OCI-M1 (cell line): ENCODE data around the gene TMEM202.
A peak's percentile ranks its signal among the peaks of the same experiment; 100 is the strongest.
"Not testable (repeated sequence)": the region's sequence is repeated elsewhere in the genome, so short reads cannot be mapped to it uniquely, and the experiment has no call there.

Experiments
- DNase-seq: peaks from one replicate; lab custom pipeline; 2025; lab: John Stamatoyannopoulos, UW

The TMEM202 gene

GRCh38 chr15:72397796-72398588, at the start of gene TMEM202:
Gene TMEM202 (plus strand): TSS chr15:72398305. CDS start chr15:72398327, 22 bp downstream.
- DNase-seq = no peak

- no peak for DNase-seq
Measured at GRCh38 chr15:72353266-72353665, 44.8 kb upstream of the TMEM202 start.

GRCh38 chr15:72354496-72354895, 43.6 kb upstream of the TMEM202 start:
- DNase-seq = no peak

GRCh38 chr15:72358121-72358520, 40.0 kb upstream of the TMEM202 start:
- DNase-seq = no peak

GRCh38 chr15:72358650-72359171, 39.4 kb upstream of the TMEM202 start:
- DNase-seq = no peak

- no peak for DNase-seq
Measured at GRCh38 chr15:72361176-72361575, 36.9 kb upstream of the TMEM202 start.

GRCh38 chr15:72365844-72366243, 32.3 kb upstream of the TMEM202 start:
- peak; percentile 41 for DNase-seq

- no peak for DNase-seq
Measured at GRCh38 chr15:72368325-72368724, 29.8 kb upstream of the TMEM202 start.

GRCh38 chr15:72368899-72369298, 29.2 kb upstream of the TMEM202 start:
- DNase-seq = no peak

- DNase-seq = no peak
Measured at GRCh38 chr15:72369964-72370363, 28.1 kb upstream of the TMEM202 start.

GRCh38 chr15:72372361-72372760, 25.7 kb upstream of the TMEM202 start:
- no peak for DNase-seq

- DNase-seq = no peak
Measured at GRCh38 chr15:72375501-72375845, 22.6 kb upstream of the TMEM202 start.

- DNase-seq = peak; percentile 96
Measured at GRCh38 chr15:72375846-72376581, 22.1 kb upstream of the TMEM202 start, which contains the start of gene HEXA. Gene HEXA (minus strand): TSS chr15:72376014. CDS start chr15:72375972, 42 bp downstream.

- no peak for DNase-seq
Measured at GRCh38 chr15:72377331-72377730, 20.8 kb upstream of the TMEM202 start.

- DNase-seq = not testable (repeated sequence)
Measured at GRCh38 chr15:72379106-72379505, 19.0 kb upstream of the TMEM202 start.

- DNase-seq = no peak
Measured at GRCh38 chr15:72379856-72380430, 18.2 kb upstream of the TMEM202 start.

GRCh38 chr15:72380743-72381142, 17.4 kb upstream of the TMEM202 start:
- no peak for DNase-seq

GRCh38 chr15:72382146-72382545, 16.0 kb upstream of the TMEM202 start:
- peak; percentile 16 for DNase-seq

GRCh38 chr15:72387741-72388140, 10.4 kb upstream of the TMEM202 start:
- DNase-seq = no peak

- DNase-seq = no peak
Measured at GRCh38 chr15:72389231-72389630, 8.9 kb upstream of the TMEM202 start.

- not testable (repeated sequence) for DNase-seq
Measured at GRCh38 chr15:72396331-72396730, 1.8 kb upstream of the TMEM202 start.

GRCh38 chr15:72398648-72399047, 543 bp downstream of the TMEM202 start:
- DNase-seq = no peak

GRCh38 chr15:72402726-72403125, 4.6 kb downstream of the TMEM202 start:
- DNase-seq = no peak
